Measurements from ENCODE around the gene ZNF740.

GRCh38 chr12:53180220-53180930 lies at the start of gene ZNF740, which contains the start of gene CSAD:
- TF ChIP-seq, protein P1, sequence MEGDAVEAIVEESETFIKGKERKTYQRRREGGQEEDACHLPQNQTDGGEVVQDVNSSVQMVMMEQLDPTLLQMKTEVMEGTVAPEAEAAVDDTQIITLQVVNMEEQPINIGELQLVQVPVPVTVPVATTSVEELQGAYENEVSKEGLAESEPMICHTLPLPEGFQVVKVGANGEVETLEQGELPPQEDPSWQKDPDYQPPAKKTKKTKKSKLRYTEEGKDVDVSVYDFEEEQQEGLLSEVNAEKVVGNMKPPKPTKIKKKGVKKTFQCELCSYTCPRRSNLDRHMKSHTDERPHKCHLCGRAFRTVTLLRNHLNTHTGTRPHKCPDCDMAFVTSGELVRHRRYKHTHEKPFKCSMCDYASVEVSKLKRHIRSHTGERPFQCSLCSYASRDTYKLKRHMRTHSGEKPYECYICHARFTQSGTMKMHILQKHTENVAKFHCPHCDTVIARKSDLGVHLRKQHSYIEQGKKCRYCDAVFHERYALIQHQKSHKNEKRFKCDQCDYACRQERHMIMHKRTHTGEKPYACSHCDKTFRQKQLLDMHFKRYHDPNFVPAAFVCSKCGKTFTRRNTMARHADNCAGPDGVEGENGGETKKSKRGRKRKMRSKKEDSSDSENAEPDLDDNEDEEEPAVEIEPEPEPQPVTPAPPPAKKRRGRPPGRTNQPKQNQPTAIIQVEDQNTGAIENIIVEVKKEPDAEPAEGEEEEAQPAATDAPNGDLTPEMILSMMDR (conservative IDR thresholded peaks at IDR 0.05; ENCODE audit: low read length) = no peak
- TF ChIP-seq EZH2phosphoT487 (IDR thresholded peaks at IDR 0.05; ENCODE audit: borderline replicate concordance) = no peak
